HG03439 (cell line): ENCODE measurements around the gene AKT2.

ENCODE experiments used
- ATAC-seq: cut with Tn5 transposase; IDR thresholded peaks from one replicate; pipeline ENCODE4 v1.9.1; 2021; ENCODE audit warnings: mild to moderate bottlenecking, moderate library complexity; ENCODE audit not compliant: unreplicated experiment

AKT2 gene

GRCh38 chr19:40237791-40238190 lies 47.4 kb downstream of the AKT2 start:
- no peak for ATAC-seq

DNA sequence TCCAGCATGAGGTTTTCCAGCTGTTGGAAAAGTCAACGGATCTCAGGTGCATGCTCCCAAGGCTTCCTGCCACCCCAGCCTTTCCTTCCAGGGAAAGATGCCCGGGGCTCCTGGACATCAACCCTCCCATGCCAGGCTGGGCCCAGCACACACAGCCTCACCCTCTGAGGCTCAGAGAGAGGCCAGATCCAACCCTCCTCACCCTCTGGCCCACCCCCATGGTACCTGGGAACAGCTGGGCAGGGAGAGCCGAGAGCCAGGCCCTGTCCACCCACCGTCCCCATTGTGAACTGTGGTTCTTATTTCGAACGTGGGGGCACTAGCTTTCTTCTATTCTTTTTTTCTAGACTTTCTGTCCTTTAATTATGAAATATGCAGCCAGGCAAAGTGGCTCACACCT lies 48.8 kb downstream of the AKT2 start:
- no peak for ATAC-seq

DNA sequence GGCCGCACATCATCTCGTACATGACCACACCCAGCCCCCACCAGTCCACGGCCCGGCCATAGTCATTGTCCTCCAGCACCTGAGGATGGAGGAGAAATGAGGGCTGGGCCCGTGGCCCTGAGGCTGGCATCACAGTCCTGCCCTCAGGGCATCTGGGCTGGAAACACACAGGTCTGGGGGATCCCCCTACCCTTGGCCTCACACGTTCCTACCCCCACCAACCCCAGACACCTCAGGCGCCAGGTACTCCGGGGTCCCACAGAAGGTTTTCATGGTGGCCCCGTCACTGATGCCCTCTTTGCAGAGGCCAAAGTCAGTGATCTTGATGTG lies 49.2 kb downstream of the AKT2 start:
- no peak for ATAC-seq

DNA sequence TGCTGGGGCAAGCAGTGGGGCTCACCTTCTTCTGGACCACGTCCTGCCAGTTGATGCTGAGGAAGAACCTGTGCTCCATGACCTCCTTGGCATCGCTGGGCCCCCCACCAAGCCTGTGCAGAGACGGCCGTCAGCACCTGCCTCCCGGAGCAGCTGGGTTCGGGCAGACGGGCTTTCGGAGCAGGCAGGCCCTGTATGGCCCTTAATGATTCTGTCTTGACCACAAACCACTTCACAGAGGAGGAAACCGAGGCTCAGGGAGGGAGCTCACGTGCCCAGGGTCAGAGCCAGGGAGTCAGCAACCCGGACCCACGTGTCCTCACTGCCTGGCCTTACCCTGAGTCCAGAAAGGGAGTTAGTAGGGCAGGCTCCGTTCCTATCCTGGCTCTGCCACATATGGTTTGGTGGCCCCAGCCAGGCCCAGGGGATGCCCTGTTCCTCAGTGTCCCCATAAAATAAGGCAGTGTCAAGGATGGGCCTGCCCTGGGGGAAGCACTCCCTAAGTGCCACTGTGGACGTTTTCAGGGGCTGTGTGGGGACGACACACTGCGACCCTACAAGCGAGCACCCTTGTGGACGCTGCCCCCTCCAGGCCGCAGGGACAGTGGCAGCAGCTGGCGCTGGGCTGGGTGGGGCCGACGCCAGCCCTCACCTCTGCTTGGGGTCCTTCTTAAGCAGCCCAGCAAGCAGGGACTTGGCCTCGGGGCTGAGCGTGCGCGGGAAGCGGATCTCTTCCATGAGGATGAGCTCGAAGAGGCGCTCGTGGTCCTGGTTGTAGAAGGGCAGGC lies 49.7 kb downstream of the AKT2 start:
- ATAC-seq = no peak

DNA sequence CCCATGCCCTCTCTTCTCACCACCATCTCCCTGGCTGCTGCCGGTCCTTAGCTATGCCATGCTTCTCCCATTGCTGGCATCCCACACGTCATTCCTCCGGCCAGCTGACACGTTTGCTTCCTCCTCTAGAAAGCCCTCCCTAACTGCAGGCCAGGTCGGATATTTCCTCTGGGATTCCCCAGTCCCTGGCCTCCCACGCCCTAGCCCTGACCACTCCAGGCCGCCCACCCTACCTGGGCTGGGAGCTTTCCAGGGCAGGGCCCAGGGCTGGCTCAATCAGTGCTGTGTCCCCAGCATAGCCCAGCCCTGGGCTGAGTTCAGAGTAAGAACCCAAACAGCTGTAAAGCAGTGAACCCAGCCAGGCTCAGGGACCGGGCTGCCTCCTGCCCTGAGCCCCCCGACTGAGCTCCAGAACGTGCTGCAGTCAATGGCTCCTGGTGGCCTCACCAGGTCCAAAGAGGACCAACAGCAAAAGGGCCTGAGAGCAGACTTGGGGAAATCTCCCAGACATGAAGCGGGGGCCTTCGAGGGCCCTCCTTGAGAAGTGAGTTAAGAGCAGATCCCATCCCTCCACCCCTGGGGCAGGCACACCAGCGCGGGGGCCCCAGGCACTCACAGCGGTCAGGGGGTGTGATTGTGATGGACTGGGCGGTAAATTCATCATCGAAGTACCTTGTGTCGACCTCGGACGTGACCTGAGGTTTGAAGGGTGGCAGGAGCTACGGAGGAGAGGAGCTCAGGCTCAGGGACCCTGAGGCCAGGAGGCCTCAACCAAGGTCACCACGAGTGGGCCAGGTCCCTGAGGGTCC lies 50.5 kb downstream of the AKT2 start:
- ATAC-seq = no peak

GRCh38 chr19:40233811-40234389 lies 51.2 kb downstream of the AKT2 start:
- ATAC-seq = no peak

DNA sequence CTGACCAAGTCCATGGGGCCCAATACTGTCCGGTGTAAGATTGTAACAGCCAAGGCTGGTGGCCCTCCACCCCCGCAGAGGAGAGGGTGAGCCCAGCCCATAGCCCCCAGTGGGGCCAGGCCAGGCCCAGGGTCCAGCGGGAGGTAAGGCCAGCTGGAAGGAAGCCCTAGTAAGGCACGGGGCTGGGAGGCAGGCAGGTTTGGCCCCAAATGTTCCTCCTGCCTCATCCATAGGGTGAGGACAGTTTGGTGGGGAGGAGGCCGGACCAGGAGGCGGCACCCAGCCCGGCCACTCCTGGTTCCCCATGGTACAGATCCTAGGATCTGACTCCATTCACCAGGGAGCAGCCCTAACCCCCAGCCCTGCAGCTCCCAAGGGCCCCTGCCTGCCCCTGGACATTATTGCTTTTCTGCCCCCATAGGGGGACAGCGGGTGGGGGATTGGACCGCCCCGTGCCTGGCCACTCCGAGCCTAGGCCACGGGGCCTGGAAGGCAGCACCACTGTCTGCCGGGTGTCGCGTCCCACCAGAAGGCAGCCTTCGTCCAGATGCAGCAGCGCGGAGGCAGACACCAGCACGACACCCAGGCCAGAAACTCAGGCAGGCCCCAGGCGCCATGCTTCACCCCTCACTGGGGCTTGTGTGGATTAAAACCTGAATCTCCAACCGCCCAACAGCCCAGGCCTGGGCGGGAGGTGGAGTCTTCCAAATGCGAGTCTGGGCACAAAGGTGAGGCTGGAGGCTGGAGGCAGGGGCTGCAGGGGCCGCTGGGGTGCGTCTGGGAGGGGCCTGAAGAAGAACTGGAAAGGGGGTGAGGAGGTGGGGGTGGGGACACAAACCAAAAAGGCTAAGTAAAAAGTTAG lies 52.0 kb downstream of the AKT2 start:
- ATAC-seq = no peak

DNA sequence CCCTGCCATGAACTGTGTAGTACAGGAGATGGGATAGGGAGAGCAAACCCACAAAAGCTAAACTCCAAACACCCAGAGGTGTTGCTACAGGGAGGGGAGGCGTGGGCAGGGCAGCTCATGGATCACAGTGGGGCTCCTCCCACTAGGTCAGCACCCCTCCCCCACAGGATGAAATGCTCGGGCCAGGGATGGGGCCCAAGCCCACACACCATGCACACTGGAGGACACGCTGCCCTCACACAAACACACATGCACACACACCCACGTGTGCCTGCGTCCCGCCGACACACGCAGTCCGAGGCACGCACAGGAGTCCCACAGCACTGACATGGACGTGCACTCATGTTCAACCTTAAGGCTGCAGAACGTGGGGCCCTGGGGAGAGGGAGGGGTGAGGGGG lies 52.7 kb downstream of the AKT2 start:
- ATAC-seq = no peak

DNA sequence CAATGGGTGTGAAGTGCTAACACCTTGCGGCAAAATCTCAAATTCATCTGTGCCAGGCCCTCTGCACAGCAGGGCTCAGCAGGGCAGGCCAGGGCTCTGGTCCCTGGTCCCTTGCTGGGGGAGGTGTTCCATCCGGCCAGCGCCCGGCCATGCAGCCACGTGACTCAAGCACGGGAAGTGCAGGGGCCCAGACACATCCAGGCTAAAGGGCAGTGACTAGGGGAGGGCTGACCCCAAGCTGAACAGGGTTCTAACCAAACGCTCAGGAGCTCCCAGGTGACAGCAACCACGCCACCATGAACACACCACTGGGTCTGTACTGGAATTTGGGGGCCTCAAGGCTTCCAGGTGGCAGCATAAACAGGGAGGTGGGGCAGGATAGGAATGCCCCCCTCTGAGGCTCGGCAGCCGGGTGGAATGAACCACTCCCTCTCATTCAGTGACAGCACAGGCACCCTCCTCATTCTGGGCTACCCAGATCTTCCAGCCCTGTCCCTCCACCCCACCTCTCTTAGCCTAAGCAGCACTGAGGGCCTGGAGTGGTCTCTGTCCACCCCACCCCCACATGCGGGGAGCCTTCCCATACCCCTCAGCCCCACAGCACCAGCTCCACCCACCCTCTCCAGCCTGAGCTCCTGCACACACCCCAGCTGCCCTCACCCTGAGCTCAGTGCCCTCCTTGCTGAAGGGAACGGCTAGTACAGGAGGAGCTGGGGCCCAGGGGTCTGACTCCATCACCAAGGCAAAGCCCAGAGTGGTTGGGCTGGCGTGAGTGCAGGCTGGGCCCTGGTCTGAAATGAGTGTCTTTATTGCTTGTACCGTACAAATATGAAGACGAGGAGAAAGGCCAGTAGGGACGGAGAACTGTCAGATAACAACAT lies 53.4 kb downstream of the AKT2 start:
- ATAC-seq = no peak

DNA sequence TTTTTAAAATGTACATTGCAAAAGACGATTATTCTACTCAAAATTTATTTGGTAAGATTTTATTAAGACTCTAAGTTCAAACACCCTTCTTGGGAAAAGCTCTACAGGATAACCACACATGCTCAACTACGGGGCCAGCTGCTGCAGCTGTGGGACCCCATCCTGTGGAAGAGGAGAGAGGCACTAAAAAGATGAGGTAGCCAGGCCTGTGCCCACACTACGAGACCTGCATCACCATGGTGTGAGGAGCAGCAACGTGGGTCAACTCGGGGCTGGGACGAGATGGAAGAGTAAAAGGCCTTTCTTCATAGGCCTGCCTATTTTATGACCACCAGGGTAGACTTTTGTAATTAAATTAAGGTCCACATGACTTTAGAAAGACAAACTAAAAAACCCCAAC lies 54.1 kb downstream of the AKT2 start:
- no peak for ATAC-seq

- no peak for ATAC-seq
Observed at GRCh38 chr19:40229926-40230417, 55.2 kb downstream of the AKT2 start.

- ATAC-seq = no peak
Observed at GRCh38 chr19:40229484-40229883, 55.7 kb downstream of the AKT2 start.

GRCh38 chr19:40228863-40229262 lies 56.3 kb downstream of the AKT2 start:
- no peak for ATAC-seq

- no peak for ATAC-seq
Observed at GRCh38 chr19:40228346-40228745, 56.8 kb downstream of the AKT2 start.

DNA sequence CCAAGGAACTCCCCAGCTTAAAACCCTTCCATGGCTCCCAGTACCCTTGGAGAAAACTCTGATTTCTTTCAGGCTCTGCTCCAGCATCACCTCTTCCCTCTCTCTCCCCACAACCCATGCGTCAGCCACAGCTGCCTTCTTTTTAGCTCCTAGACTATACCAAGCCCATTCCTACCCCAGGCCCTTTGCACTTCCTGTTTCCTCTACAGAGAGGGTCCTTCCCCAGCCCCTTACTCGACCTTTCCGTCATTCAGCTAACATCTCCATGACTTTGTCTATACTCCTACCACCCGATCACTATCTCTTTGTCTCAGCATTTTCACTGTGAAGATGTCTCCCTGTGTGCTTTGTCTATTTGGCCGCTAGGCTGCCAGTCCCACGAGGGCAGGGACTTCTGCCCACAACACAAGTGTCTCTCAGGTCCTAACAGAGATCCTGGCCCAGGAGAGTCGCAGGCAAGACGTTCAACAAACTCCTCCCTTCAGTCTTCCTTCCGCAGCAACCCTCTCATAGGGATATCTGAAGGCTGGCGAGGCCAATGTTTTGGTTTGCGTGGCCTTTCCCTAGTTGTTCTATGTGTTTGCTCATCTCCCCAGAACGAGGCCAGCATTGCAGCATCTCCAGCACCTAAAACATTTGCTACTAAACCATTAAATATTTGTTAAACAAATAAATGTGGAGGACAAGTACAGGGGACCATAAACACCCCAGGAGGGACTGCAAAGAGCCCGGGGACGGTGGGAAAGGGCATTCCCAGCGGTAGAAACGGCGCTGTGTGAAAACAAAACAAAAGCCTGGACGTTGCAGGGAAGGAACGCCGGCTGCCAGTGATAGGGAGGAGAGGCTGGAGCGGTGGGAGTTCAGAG lies 59.5 kb downstream of the AKT2 start:
- ATAC-seq = no peak

- no peak for ATAC-seq
Observed at GRCh38 chr19:40224342-40225150, 60.6 kb downstream of the AKT2 start.

DNA sequence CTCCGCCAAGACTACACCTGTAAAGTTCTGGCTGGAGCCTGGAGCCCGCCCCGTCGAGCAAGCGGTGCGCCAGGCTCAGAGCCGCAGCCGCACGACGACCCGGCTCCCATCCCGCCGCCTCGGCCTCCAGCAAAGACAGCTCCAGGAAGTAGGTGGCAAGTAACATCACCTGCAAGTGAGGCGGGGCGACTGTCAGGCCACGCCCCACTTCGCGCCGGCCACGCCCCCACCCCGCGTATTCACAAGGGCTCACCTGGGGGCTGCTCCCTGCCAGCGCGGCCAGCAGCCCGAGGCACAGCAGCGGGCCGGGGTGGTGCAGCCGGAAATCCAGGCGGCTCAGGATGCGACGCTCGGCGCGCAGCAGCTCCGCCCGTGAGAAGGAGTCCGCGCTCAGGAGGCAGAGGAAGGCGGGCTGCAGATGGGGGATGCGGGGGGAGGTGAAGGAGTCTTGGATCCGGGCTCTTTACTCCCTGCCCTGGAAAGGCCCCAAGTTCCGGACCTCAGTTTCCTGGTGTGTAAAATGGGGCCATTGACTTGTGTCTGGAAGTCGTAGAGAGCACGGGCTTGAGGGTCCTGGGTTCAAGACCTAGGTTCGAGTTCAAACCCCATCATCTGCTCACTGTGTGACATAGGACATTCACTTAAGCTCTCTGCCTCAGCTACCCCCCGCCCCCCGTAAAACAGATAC lies 61.9 kb downstream of the AKT2 start:
- ATAC-seq = no peak
